ENCODE data around the gene SOX13. TPM values are rescaled to one million over a fixed set of nuclear protein-coding genes. Genes with fewer than 3 reads are reported as not detected.

Gene SOX13
- total RNA-seq, 1 donor from 2014 or later: 9.1 TPM

- no peaks in the 10 kb centered on the region for H3K27me3 Mint-ChIP-seq (ENCODE audit: low read depth)
- TF ChIP-seq CTCF (IDR thresholded peaks at IDR 0.05): no peak
- no peak overlapping the region for H3K4me3 Mint-ChIP-seq (ENCODE audit: unreplicated experiment)
Observed at GRCh38 chr1:204149107-204149506, 76.2 kb downstream of the SOX13 start.

GRCh38 chr1:204149635-204150565, 77.0 kb downstream of the SOX13 start:
- DNase-seq (ENCODE audit: low spot score): peak; percentile 88
- H3K9me3 Mint-ChIP-seq (ENCODE audit: low read depth): no peaks in the 10 kb centered on the region
- peaks cover 1% of the 10 kb centered on the region for H3K36me3 Mint-ChIP-seq (ENCODE audit: low read depth)
- peak overlapping the region; percentile 43 for H3K4me3 Mint-ChIP-seq (ENCODE audit: unreplicated experiment)
- no peaks in the 10 kb centered on the region for H3K27me3 Mint-ChIP-seq (ENCODE audit: low read depth)
- H3K27ac Mint-ChIP-seq (ENCODE audit: unreplicated experiment): no peak overlapping the region
- no peak for TF ChIP-seq CTCF (IDR thresholded peaks at IDR 0.05)
- H3K4me1 Mint-ChIP-seq (ENCODE audit: low read depth): peaks cover 15% of the 10 kb centered on the region

More at GRCh38 chr1:204149107-204149506, 76.2 kb downstream of the SOX13 start:
- H3K9me3 Mint-ChIP-seq (ENCODE audit: low read depth): no peaks in the 10 kb centered on the region
- peaks cover 15% of the 10 kb centered on the region for H3K4me1 Mint-ChIP-seq (ENCODE audit: low read depth)
- DNase-seq (ENCODE audit: low spot score): no peak
- H3K36me3 Mint-ChIP-seq (ENCODE audit: low read depth): peaks cover 3% of the 10 kb centered on the region
- no peak overlapping the region for H3K27ac Mint-ChIP-seq (ENCODE audit: unreplicated experiment)

- Mint-ChIP-seq H3K9me3 (ENCODE audit: low read depth) (no peaks in the 10 kb centered on the region), H3K27me3 (ENCODE audit: low read depth) (no peaks in the 10 kb centered on the region), H3K27ac (ENCODE audit: unreplicated experiment) (peak overlapping the region; percentile 49), H3K36me3 (ENCODE audit: low read depth) (no peaks in the 10 kb centered on the region), H3K4me3 (ENCODE audit: unreplicated experiment) (peak overlapping the region; percentile 65), H3K4me1 (ENCODE audit: low read depth) (peaks cover 15% of the 10 kb centered on the region)
- TF ChIP-seq CTCF (IDR thresholded peaks at IDR 0.05): no peak
- DNase-seq (ENCODE audit: low spot score): peak; percentile 85
Observed at GRCh38 chr1:204150702-204151551, 78.0 kb downstream of the SOX13 start.

- H3K9me3 Mint-ChIP-seq (ENCODE audit: low read depth): no peaks in the 10 kb centered on the region
- H3K4me1 Mint-ChIP-seq (ENCODE audit: low read depth): peaks cover 15% of the 10 kb centered on the region
- peak within 1 kb of the TSS; percentile 71 for H3K4me3 Mint-ChIP-seq (ENCODE audit: unreplicated experiment)
- no peak for TF ChIP-seq CTCF (IDR thresholded peaks at IDR 0.05)
- peak; percentile 76 for DNase-seq (ENCODE audit: low spot score)
- H3K36me3 Mint-ChIP-seq (ENCODE audit: low read depth): no peaks in the 10 kb centered on the region
- H3K27ac Mint-ChIP-seq (ENCODE audit: unreplicated experiment): peak within 1 kb of the TSS; percentile 49
- peaks cover 2% of the 10 kb centered on the region for H3K27me3 Mint-ChIP-seq (ENCODE audit: low read depth)
Observed at GRCh38 chr1:204151552-204152309, 78.8 kb downstream of the SOX13 start, which contains the start of gene ETNK2. ETNK2 (minus strand) TSS chr1:204152044; CDS start chr1:204151852, 192 bp downstream.
